Spleen (tissue), 11 donors: ENCODE measurements around the gene VSTM4. TPM values are rescaled to one million over a fixed set of nuclear protein-coding genes. Genes with fewer than 3 reads are reported as not detected.

Experiments used
- DNase-seq: peaks from one replicate; pipeline ENCODE4 v3.0.0-alpha.2; 2020
- H3K27ac ChIP-seq, 8 donors: fragments of 200-600 bp; sonication (generic) in 7 of 8; 1 replicate in 4 of 8; 2 replicates in 4 of 8; pipeline versions ENCODE4 v1.5.0 to v1.8.0; 2016 to 2021; ENCODE audit warnings: inconsistent platforms in 4 of 8, mild to moderate bottlenecking in 4 of 8, moderate library complexity in 1 of 8
- H3K27me3 ChIP-seq, 7 donors: fragments of 200-600 bp; sonication (generic) in 6 of 7; replicated peaks in 1 of 7; 1 replicate in 4 of 7; 2 replicates in 3 of 7; pipeline versions ENCODE4 v1.5.0 to v1.8.0; 2016 to 2021; ENCODE audit warnings: inconsistent platforms in 3 of 7, mild to moderate bottlenecking in 1 of 7
- H3K36me3 ChIP-seq, 6 donors: fragments of 200-600 bp; sonication (generic) in 5 of 6; 1 replicate in 4 of 6; 2 replicates in 2 of 6; pipeline versions ENCODE4 v1.5.0 to v1.8.0; 2016 to 2021; ENCODE audit warnings: inconsistent platforms in 2 of 6
- H3K4me1 ChIP-seq, 6 donors: fragments of 200-600 bp; sonication (generic) in 5 of 6; 1 replicate in 3 of 6; 2 replicates in 3 of 6; pipeline versions ENCODE4 v1.5.0 to v1.8.0; 2016 to 2021; ENCODE audit warnings: inconsistent platforms in 3 of 6
- H3K4me3 ChIP-seq, 8 donors: fragments of 200-600 bp; sonication (generic) in 7 of 8; 1 replicate in 4 of 8; 2 replicates in 4 of 8; pipeline versions ENCODE4 v1.5.0 to v1.8.0; 2016 to 2021; ENCODE audit warnings: inconsistent platforms in 4 of 8, mild to moderate bottlenecking in 4 of 8, moderate library complexity in 2 of 8
- H3K9me3 ChIP-seq, 8 donors: fragments of 200-600 bp; sonication (generic) in 7 of 8; 1 replicate in 4 of 8; 2 replicates in 4 of 8; pipeline versions ENCODE4 v1.5.0 to v1.8.0; 2016 to 2021; ENCODE audit warnings: inconsistent platforms in 4 of 8
- POLR2A ChIP-seq, 3 donors: fragments of 450-650 bp; IDR thresholded peaks; one replicate each; pipeline ENCODE4 v1.5.1; 2017; ENCODE audit warnings: antibody characterized with exemption in 3 of 3, mild to moderate bottlenecking in 1 of 3
- POLR2AphosphoS5 ChIP-seq, 3 donors: sonication (generic); formaldehyde crosslinking; IDR thresholded peaks; one replicate each; pipeline ENCODE4 v1.5.1; 2017; ENCODE audit warnings: antibody characterized with exemption in 3 of 3
- WGBS, 5 donors: extraction: QIAGEN DNeasy Blood & Tissue Kit in 3 of 5; methylation state at CpG; one replicate each; pipeline versions ENCODE4 v1.1.5 to v1.1.7; 2013 to 2018; 5-methylcytosine and 5-hydroxymethylcytosine counted together
- intact Hi-C: fragments of 100-400 bp; cut with DNase I; formaldehyde crosslinking; loops from one replicate; pipeline ENCODE4 v1.15.0; 2023; ENCODE audit warnings: low total_unique reads
- microRNA-seq, 3 donors: library from miRNA; unstranded; fragments of <30 nt; microRNA quantifications; one replicate each; pipeline versions ENCODE4 to v1.1.0, GENCODE V29; 2019 to 2020
- polyA plus RNA-seq, 3 donors: library from polyadenylated mRNA; stranded (reverse); fragments of 200-250 nt; gene quantifications; one replicate each; pipeline ENCODE4 v1.2.1, GENCODE V29; 2013
- small RNA-seq, 4 donors: library from RNA; depleted of rRNA; stranded (forward); fragments of <200 nt; gene quantifications; one replicate each; pipeline ENCODE3, GENCODE V24; 2016
- total RNA-seq, 7 donors: library from RNA; depleted of rRNA in 3 of 7; stranded (reverse); fragments of >200 nt in 3 of 7; fragmentation: NEBNext Ultra II Directional in 4 of 7; extraction: Animal tissue kit (Norgen Biotek cat#: 25700) in 4 of 7; gene quantifications; one replicate each; pipeline versions ENCODE4 v1.1.0 to v1.2.1, GENCODE V29; 2016 to 2021
- TF ChIP-seq, protein P1 (sequence below), 11 experiments: fragments of 200-600 bp in 7 of 11; fragments of 450-650 bp in 4 of 11; sonication (generic) in 4 of 11; IDR thresholded peaks in 8 of 11; conservative IDR thresholded peaks in 3 of 11; 1 replicate in 7 of 11; 2 replicates in 4 of 11; pipeline versions ENCODE4 v1.4.0 to v1.8.0; 2016 to 2021; ENCODE audit warnings: antibody characterized with exemption in 11 of 11, inconsistent platforms in 4 of 11, mild to moderate bottlenecking in 1 of 11
- donor health status: healthy with polysubstance abuse.
- donor health status: DM: no; HTN: no; CAD: no; lungs with moderate emphysema.
- donor health status: DM: no; HTN: no; CAD: no.
- donor health status: Bipolar disorder and iron deficiency.
- donor health status: healthy.
- donor health status: DM: no; HTN: no; CAD: no.
- donor health status: DM: yes; HTN: yes; CAD: no.

VSTM4 gene
- total and polyA plus RNA-seq, 10 donors: 0.57 to 6.8 (median 3.1) TPM

DNA sequence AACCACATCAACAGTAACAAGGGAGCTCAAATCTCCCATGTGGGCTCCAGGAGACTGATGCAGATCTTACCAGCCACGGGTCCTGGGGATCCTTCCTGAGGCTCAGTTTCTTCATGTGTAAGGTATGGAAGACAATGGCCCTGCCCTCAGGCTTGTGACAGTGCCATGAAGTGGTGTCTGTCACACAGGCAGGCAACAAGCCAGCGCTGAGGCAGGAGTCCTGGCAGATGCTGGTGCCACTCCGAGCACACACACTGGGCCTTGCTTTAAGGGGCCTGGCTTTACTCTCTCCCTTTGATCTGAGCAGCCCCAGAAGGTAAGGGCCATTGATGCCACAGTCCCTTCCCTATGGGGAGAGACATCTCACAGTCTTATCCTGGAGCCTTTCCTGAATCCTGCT, 147.3 kb downstream of the VSTM4 start:
- no peaks in the 10 kb centered on the region for H3K9me3 ChIP-seq
- H3K4me1 ChIP-seq: no peaks in the 10 kb centered on the region
- DNase-seq: no peak
- peaks cover 0 to 100% (median 33%) of the 10 kb centered on the region in 6 donors for H3K36me3 ChIP-seq
- no peak for TF ChIP-seq POLR2AphosphoS5 (IDR thresholded peaks at IDR 0.05)
- TF ChIP-seq POLR2A (IDR thresholded peaks at IDR 0.05): no peak
- TF ChIP-seq, protein P1, sequence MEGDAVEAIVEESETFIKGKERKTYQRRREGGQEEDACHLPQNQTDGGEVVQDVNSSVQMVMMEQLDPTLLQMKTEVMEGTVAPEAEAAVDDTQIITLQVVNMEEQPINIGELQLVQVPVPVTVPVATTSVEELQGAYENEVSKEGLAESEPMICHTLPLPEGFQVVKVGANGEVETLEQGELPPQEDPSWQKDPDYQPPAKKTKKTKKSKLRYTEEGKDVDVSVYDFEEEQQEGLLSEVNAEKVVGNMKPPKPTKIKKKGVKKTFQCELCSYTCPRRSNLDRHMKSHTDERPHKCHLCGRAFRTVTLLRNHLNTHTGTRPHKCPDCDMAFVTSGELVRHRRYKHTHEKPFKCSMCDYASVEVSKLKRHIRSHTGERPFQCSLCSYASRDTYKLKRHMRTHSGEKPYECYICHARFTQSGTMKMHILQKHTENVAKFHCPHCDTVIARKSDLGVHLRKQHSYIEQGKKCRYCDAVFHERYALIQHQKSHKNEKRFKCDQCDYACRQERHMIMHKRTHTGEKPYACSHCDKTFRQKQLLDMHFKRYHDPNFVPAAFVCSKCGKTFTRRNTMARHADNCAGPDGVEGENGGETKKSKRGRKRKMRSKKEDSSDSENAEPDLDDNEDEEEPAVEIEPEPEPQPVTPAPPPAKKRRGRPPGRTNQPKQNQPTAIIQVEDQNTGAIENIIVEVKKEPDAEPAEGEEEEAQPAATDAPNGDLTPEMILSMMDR (IDR thresholded peaks at IDR 0.05 in 8 of 11, conservative IDR thresholded peaks at IDR 0.05 in 3 of 11): no peak
- intact Hi-C loops: no loop called here
- H3K27ac ChIP-seq: no peak overlapping the region
- 74 to 90% (median 86%) methylated on average over 3 of the region's 3 CpGs for WGBS, 5 donors
- H3K27me3 ChIP-seq: no peaks in the 10 kb centered on the region
- H3K4me3 ChIP-seq: no peak overlapping the region

DNA sequence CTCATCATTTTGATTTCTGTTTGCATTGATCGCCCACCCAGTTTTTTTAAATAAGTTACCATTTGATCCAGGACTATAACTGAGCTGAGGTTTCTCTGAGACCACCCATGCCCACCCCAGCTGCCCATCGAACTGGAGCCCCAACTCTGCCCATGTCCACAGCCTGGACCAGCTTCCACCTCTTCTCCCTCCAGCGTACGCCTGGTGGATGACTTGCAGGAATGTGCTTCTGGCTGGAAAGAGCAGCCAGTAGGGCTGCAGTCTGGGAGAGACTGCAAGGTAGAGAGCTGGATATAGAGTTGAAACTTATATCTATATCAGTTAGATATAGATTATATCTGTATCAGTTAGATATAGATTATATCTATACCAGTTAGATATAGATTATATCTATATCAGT, 149.9 kb downstream of the VSTM4 start:
- Histone ChIP-seq H3K27ac (no peak overlapping the region), H3K9me3 (no peaks in the 10 kb centered on the region), H3K36me3 (peaks cover 0 to 100% (median 27%) of the 10 kb centered on the region in 6 donors), H3K4me1 (no peaks in the 10 kb centered on the region), H3K27me3 (no peaks in the 10 kb centered on the region), H3K4me3 (no peak overlapping the region)
- intact Hi-C loops: no loop called here
- WGBS, 5 donors: 89 to 98% (median 95%) methylated on average over 4 of the region's 4 CpGs
- no peak for DNase-seq
- TF ChIP-seq POLR2AphosphoS5 (IDR thresholded peaks at IDR 0.05) (no peak), POLR2A (IDR thresholded peaks at IDR 0.05) (no peak)
- TF ChIP-seq, protein P1 (IDR thresholded peaks at IDR 0.05 in 8 of 11, conservative IDR thresholded peaks at IDR 0.05 in 3 of 11): no peak

Small RNA genes lying within 50 kb of the gene (microRNA-seq; reads per million reads assigned to microRNA genes)
- 0 reads per million in 3 donors for gene MIR4294

Small RNA genes lying within 50 kb of the gene (small RNA-seq; reads per million reads assigned to genes)
- 0 reads per million in 4 donors for gene MIR4294

Other genes starting within 250 kb of the VSTM4 start
- gene LRRC18, start 175.7 kb downstream of the VSTM4 start, total RNA-seq: not detected
- under 1 TPM in 1 of 3 donors, not detected in 2; 0.06 TPM for gene LRRC18, start 175.7 kb downstream of the VSTM4 start, polyA plus RNA-seq
- not detected for gene FAM170B, start 18.5 kb upstream of the VSTM4 start, total RNA-seq
- gene FAM170B, start 18.5 kb upstream of the VSTM4 start, polyA plus RNA-seq: under 1 TPM in 2 of 3 donors, not detected in 1; 0.05 to 0.06 TPM
- gene TMEM273, start 72.9 kb upstream of the VSTM4 start, total RNA-seq: 10 to 100 TPM; 25.6 to 46.9 (median 30.7) TPM
- 10 to 100 TPM; 29.3 to 64.5 (median 52.5) TPM for gene TMEM273, start 72.9 kb upstream of the VSTM4 start, polyA plus RNA-seq
- not detected for gene C10orf71, start 183.6 kb upstream of the VSTM4 start, total RNA-seq
- not detected for gene C10orf71, start 183.6 kb upstream of the VSTM4 start, polyA plus RNA-seq